PC-3 (cell line): ENCODE data around the gene SLC17A8. TPM values are rescaled to one million over a fixed set of nuclear protein-coding genes. Genes with fewer than 3 reads are reported as not detected.

Experiments used
- ATAC-seq: fragments of 200-7000 bp; cut with Tn5 transposase; 2 replicates; pipeline ENCODE4 v1.9.1; 2020; ENCODE audit warnings: mild to moderate bottlenecking, moderate library complexity
- BruUV-seq: library from RNA; stranded (reverse); fragments of 400-500 nt; replicated peaks from 2 replicates; lab custom pipeline; 2021; lab: Mats Ljungman, UMichigan
- CTCF ChIA-PET: fragments of 300-600 bp; sonication (Branson Sonifier 250); formaldehyde crosslinking; loops from one replicate; lab custom pipeline; 2022; ENCODE audit warnings: antibody characterized with exemption; lab: Charles Lee
- POLR2A ChIA-PET: fragments of 300-600 bp; sonication (Branson Sonifier 250); formaldehyde crosslinking; loops from one replicate; lab custom pipeline; 2022; ENCODE audit warnings: antibody characterized with exemption; ENCODE audit not compliant: unreplicated experiment; lab: Charles Lee
- DNase-seq: peaks from one replicate; pipeline ENCODE4 v3.0.0-alpha.2; 2015
- H2AFZ ChIP-seq: fragments of 300-600 bp; sonication (generic); 2 replicates; pipeline ENCODE4 v1.6.0; 2016; ENCODE audit warnings: antibody characterized with exemption, low read length
- H3F3A ChIP-seq: fragments of 300-600 bp; sonication (generic); one replicate; pipeline ENCODE4 v1.6.0; 2017; ENCODE audit warnings: antibody characterized with exemption, low read length, control low read depth, mild to moderate bottlenecking; ENCODE audit not compliant: unreplicated experiment
- H3K27ac ChIP-seq: fragments of 300-600 bp; sonication (generic); 2 replicates; pipeline ENCODE4 v1.5.1; 2016; ENCODE audit warnings: mild to moderate bottlenecking, low read length
- H3K27me3 ChIP-seq: fragments of 300-600 bp; sonication (generic); 2 replicates; pipeline ENCODE4 v1.6.1; 2016; ENCODE audit warnings: low read length, mixed read lengths
- H3K36me3 ChIP-seq: fragments of 300-600 bp; sonication (generic); 2 replicates; pipeline ENCODE4 v1.6.1; 2016; ENCODE audit warnings: low read depth, mixed run types, low read length, mixed read lengths
- H3K4me1 ChIP-seq: fragments of 300-600 bp; sonication (generic); 2 replicates; pipeline ENCODE4 v1.5.1; 2016; ENCODE audit warnings: low read length; ENCODE audit not compliant: insufficient read depth
- H3K4me2 ChIP-seq: fragments of 300-600 bp; sonication (generic); 2 replicates; pipeline ENCODE4 v1.6.0; 2016; ENCODE audit warnings: low read length
- H3K4me3 ChIP-seq: fragments of 300-600 bp; sonication (generic); 2 replicates; pipeline ENCODE4 v1.5.1; 2016; ENCODE audit warnings: mild to moderate bottlenecking, low read length, mixed read lengths
- H3K79me2 ChIP-seq: fragments of 300-600 bp; sonication (generic); 2 replicates; pipeline ENCODE4 v1.6.1; 2017; ENCODE audit warnings: low read length, mixed read lengths
- H3K9ac ChIP-seq: fragments of 300-600 bp; sonication (generic); 2 replicates; pipeline ENCODE4 v1.6.0; 2016; ENCODE audit warnings: mild to moderate bottlenecking, low read length
- H3K9me2 ChIP-seq: fragments of 300-600 bp; sonication (generic); replicated peaks from 2 replicates; pipeline ENCODE4 v1.6.1; 2016; ENCODE audit warnings: mixed run types, low read length, mixed read lengths
- H3K9me3 ChIP-seq: fragments of 300-600 bp; sonication (generic); 2 replicates; pipeline ENCODE4 v1.6.1; 2016; ENCODE audit warnings: low read length, mixed read lengths
- H4K20me1 ChIP-seq: fragments of 300-600 bp; sonication (generic); 2 replicates; pipeline ENCODE4 v1.6.1; 2016; ENCODE audit warnings: low read length, mixed read lengths
- EZH2 ChIP-seq: fragments of 300-600 bp; sonication (generic); IDR thresholded peaks from one replicate; pipeline ENCODE4 v1.6.1; 2017; ENCODE audit warnings: antibody characterized with exemption, mild to moderate bottlenecking, low read length; ENCODE audit not compliant: unreplicated experiment
- EZH2phosphoT487 ChIP-seq: fragments of 300-600 bp; sonication (generic); IDR thresholded peaks from 2 replicates; pipeline ENCODE4 v1.6.1; 2018; ENCODE audit warnings: mild to moderate bottlenecking, antibody characterized with exemption, low read length, borderline replicate concordance
- intact Hi-C: fragments of 100-400 bp; cut with micrococcal nuclease; formaldehyde crosslinking; loops from 2 replicates; pipeline ENCODE4 v1.9.0; 2023
- total RNA-seq: library from RNA; depleted of rRNA; stranded (reverse); fragments of >200 nt; gene quantifications from 2 replicates; pipeline ENCODE4 v1.2.3, GENCODE V29; 2014
- TF ChIP-seq, protein P1 (sequence below): fragments of 300-600 bp; sonication (generic); conservative IDR thresholded peaks from 2 replicates; pipeline ENCODE4 v1.5.1; 2017; ENCODE audit warnings: antibody characterized with exemption, low read depth, mild to moderate bottlenecking, low read length

Gene SLC17A8
- total RNA-seq, 1 experiment from 2014 or later: not detected

GRCh38 chr12:100448656-100449055 is 91.8 kb downstream of the SLC17A8 start:
- TF ChIP-seq, protein P1, sequence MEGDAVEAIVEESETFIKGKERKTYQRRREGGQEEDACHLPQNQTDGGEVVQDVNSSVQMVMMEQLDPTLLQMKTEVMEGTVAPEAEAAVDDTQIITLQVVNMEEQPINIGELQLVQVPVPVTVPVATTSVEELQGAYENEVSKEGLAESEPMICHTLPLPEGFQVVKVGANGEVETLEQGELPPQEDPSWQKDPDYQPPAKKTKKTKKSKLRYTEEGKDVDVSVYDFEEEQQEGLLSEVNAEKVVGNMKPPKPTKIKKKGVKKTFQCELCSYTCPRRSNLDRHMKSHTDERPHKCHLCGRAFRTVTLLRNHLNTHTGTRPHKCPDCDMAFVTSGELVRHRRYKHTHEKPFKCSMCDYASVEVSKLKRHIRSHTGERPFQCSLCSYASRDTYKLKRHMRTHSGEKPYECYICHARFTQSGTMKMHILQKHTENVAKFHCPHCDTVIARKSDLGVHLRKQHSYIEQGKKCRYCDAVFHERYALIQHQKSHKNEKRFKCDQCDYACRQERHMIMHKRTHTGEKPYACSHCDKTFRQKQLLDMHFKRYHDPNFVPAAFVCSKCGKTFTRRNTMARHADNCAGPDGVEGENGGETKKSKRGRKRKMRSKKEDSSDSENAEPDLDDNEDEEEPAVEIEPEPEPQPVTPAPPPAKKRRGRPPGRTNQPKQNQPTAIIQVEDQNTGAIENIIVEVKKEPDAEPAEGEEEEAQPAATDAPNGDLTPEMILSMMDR: no peak
- no peak for TF ChIP-seq EZH2phosphoT487
- no peak for TF ChIP-seq EZH2
- H3K27me3 ChIP-seq: peaks cover 72% of the 10 kb centered on the region
- no peaks in the 10 kb centered on the region for H3K36me3 ChIP-seq
- no peaks in the 10 kb centered on the region for H3K9me3 ChIP-seq
- BruUV-seq: no TSS peak
- H2AFZ ChIP-seq: no peak overlapping the region
- H4K20me1 ChIP-seq: no peaks in the 10 kb centered on the region
- ChIA-PET CTCF (no interaction called here), POLR2A (no interaction called here)
- H3K4me3 ChIP-seq: no peak overlapping the region
- H3K4me1 ChIP-seq: no peaks in the 10 kb centered on the region
- H3K79me2 ChIP-seq: no peaks in the 10 kb centered on the region
- intact Hi-C loops: no loop called here
- ATAC-seq (no peak), DNase-seq (no peak)
- H3F3A ChIP-seq: no peaks in the 10 kb centered on the region
- no peaks in the 10 kb centered on the region for H3K9me2 ChIP-seq
- no peak overlapping the region for H3K9ac ChIP-seq
- H3K4me2 ChIP-seq: no peak overlapping the region
- no peak overlapping the region for H3K27ac ChIP-seq

GRCh38 chr12:100450735-100451134 is 93.9 kb downstream of the SLC17A8 start:
- Histone ChIP-seq H3K79me2 (no peaks in the 10 kb centered on the region), H3K36me3 (no peaks in the 10 kb centered on the region), H3K27me3 (peaks cover 78% of the 10 kb centered on the region), H3K9ac (no peak overlapping the region), H2AFZ (no peak overlapping the region), H3K4me3 (no peak overlapping the region), H3K9me3 (no peaks in the 10 kb centered on the region), H3F3A (no peaks in the 10 kb centered on the region), H3K4me1 (no peaks in the 10 kb centered on the region), H3K9me2 (no peaks in the 10 kb centered on the region), H4K20me1 (no peaks in the 10 kb centered on the region), H3K4me2 (no peak overlapping the region), H3K27ac (no peak overlapping the region)
- intact Hi-C loops: no loop called here
- POLR2A ChIA-PET: no interaction called here
- CTCF ChIA-PET: no interaction called here
- no TSS peak for BruUV-seq
- ATAC-seq (no peak), DNase-seq (no peak)
- TF ChIP-seq EZH2 (no peak), EZH2phosphoT487 (no peak)
- TF ChIP-seq, protein P1: no peak

- BruUV-seq: no TSS peak
- POLR2A ChIA-PET: no interaction called here
- H3K36me3 ChIP-seq: no peaks in the 10 kb centered on the region
- no peak overlapping the region for H3K27ac ChIP-seq
- no peaks in the 10 kb centered on the region for H3K79me2 ChIP-seq
- CTCF ChIA-PET: no interaction called here
- H2AFZ ChIP-seq: no peak overlapping the region
- H3K9ac ChIP-seq: no peak overlapping the region
- no peaks in the 10 kb centered on the region for H3K9me2 ChIP-seq
- no peak for ATAC-seq
- intact Hi-C loops: no loop called here
- no peaks in the 10 kb centered on the region for H3K4me1 ChIP-seq
- TF ChIP-seq EZH2: no peak
- no peak for DNase-seq
- no peaks in the 10 kb centered on the region for H4K20me1 ChIP-seq
- no peak overlapping the region for H3K4me3 ChIP-seq
- H3K27me3 ChIP-seq: peaks cover 80% of the 10 kb centered on the region
- no peaks in the 10 kb centered on the region for H3F3A ChIP-seq
- H3K9me3 ChIP-seq: no peaks in the 10 kb centered on the region
- H3K4me2 ChIP-seq: no peak overlapping the region
Measured at GRCh38 chr12:100453951-100454350, 97.1 kb downstream of the SLC17A8 start.
